Fibroblast of peridontal ligament (primary cell): ENCODE results near the gene FBXW10B.
"Not testable (repeated sequence)": the region's sequence is repeated elsewhere in the genome, so short reads cannot be mapped to it uniquely, and the experiment has no call there.

ENCODE experiments used
- DNase-seq: peaks from one replicate; pipeline ENCODE4 v3.0.0-alpha.2; 2010; ENCODE audit errors: extremely low read depth

FBXW10B gene, protein sequence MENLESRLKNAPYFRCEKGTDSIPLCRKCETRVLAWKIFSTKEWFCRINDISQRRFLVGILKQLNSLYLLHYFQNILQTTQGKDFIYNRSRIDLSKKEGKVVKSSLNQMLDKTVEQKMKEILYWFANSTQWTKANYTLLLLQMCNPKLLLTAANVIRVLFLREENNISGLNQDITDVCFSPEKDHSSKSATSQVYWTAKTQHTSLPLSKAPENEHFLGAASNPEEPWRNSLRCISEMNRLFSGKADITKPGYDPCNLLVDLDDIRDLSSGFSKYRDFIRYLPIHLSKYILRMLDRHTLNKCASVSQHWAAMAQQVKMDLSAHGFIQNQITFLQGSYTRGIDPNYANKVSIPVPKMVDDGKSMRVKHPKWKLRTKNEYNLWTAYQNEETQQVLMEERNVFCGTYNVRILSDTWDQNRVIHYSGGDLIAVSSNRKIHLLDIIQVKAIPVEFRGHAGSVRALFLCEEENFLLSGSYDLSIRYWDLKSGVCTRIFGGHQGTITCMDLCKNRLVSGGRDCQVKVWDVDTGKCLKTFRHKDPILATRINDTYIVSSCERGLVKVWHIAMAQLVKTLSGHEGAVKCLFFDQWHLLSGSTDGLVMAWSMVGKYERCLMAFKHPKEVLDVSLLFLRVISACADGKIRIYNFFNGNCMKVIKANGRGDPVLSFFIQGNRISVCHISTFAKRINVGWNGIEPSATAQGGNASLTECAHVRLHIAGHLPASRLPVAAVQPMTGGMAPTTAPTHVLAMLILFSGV

GRCh38 chr17:15619331-15620058 lies at the start of gene FBXW10B:
TSS of gene FBXW10B (minus strand) at chr17:15619704. CDS start at chr17:15619512, 192 bp downstream.
- DNase-seq, result peak; percentile 17

DNA sequence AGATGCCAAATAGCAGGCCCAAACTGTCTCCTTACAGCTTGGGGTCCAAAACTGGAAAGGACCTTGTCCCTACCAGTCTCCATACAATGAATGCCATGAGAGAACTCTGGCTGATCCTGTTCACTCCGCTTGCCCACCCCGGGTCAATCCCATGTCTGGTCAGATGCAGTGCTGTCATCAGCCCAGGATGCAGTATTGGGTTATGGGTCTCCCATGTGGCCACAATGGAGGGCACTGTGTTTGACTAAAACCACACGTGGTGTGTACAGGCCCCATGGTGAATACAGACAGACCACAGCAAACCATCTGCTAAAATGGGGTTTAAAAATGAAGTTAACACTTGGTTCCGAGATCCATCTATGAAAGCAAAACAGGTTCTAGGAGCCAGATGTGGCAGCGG lies 44.2 kb upstream of the FBXW10B start:
- DNase-seq, result no peak

DNA sequence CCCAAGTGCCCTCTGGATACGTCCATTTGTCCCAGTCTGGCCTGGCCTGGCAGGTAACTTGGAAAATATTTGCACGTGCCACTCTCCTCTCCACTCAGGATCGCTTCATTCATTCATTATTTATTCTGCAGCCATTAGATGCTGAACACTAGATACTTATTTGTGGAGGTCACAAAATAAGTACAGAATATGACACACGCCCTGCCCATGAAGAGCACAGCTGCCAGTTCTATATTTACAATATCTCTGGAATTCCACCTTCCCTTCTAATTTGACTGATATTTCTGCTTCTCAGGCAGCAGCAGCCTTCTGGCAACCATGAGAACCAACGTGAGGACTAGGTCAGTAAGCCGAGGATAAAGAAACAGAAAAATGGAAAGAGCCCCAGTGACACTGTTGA lies 43.7 kb upstream of the FBXW10B start:
- DNase-seq, result no peak

DNA sequence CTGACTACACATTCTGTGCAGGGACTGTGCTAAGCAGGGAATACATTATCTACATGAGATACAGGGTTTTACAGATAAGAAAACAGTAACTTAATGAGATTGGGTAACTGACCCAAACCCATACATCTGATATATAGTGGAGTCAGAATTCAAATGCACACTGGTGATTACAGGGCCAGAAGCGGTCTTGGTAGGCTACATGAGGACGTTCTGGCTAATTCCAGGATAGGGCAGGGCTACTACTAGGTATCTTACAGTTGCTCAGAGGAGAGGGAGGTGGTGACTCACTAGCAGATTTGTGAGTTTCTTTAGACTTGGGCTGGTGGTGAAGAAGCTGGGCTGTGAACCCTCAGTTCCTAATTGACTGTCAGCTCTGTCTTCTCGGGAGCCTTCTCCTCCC lies 43.2 kb upstream of the FBXW10B start:
- DNase-seq, result no peak

DNA sequence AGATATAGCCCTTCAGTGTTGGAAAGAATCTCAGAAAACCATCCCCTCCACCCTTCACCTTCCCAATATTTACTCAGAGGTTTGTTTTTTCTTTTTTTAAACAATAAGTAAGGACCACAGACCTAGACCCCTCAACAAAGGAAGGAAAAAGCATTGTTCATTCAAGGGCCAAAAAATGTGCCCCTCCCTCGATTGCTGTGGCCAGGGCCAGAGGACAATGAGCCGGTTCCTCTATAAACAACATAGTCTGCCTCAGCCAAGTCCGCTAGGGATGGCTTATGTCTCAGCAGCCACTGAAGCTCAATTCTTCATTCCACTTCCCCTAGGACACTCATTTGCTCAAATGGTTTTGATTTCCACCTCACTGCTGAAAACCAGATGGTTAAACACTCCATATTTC lies 40.6 kb upstream of the FBXW10B start:
- no peak for DNase-seq

DNA sequence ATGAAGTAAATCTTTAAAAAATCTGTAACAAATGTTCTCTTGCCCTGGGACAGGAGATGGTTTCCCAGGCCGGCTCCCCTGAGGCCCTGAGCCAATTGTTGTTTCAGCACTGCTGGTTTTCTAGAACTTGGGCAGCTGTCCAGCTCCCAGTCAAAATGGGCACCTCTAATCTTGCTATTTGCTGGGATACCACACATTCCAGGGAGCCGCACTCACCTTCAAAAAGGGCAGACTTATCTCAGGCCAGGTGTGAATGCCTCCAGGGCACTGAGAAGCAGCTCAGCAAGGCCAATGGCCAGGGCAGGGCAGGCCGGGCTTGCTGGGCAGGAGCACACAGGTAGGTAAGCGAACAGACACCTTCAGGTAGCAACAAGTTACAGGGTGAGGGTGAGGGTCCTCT lies 40.2 kb upstream of the FBXW10B start:
- no peak for DNase-seq

GRCh38 chr17:15659236-15659635 lies 39.7 kb upstream of the FBXW10B start:
- no peak for DNase-seq

GRCh38 chr17:15658296-15658695 lies 38.8 kb upstream of the FBXW10B start:
- no peak for DNase-seq

GRCh38 chr17:15657868-15658267 lies 38.4 kb upstream of the FBXW10B start:
- DNase-seq, result no peak

GRCh38 chr17:15654886-15655561 lies 35.5 kb upstream of the FBXW10B start:
- DNase-seq, result no peak

DNA sequence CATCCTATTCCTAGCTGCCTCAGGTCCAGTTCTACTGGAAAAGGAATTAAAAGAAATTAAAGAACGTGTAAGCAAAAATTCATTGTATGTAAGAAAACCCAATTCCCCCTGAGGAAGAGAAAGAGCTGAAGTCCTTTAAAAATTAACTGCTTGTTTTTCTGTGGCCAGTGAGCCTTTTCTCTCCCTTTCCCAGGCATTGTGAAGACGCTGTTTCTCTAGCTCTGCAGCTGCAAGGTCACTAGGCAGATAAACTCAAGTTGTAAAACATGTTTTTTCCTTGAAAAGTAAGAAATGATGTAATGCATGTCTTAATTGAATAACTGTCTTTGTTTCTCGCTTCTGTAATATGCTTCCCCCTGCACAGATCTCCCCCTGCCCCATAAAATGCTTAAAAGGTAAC lies 34.9 kb upstream of the FBXW10B start:
- not testable (repeated sequence) for DNase-seq

GRCh38 chr17:15652960-15653359 lies 33.5 kb upstream of the FBXW10B start:
- DNase-seq, result no peak

- peak; percentile 97 for DNase-seq
These were observed 32.1 kb upstream of the FBXW10B start for GRCh38 chr17:15651583-15652110.

DNA sequence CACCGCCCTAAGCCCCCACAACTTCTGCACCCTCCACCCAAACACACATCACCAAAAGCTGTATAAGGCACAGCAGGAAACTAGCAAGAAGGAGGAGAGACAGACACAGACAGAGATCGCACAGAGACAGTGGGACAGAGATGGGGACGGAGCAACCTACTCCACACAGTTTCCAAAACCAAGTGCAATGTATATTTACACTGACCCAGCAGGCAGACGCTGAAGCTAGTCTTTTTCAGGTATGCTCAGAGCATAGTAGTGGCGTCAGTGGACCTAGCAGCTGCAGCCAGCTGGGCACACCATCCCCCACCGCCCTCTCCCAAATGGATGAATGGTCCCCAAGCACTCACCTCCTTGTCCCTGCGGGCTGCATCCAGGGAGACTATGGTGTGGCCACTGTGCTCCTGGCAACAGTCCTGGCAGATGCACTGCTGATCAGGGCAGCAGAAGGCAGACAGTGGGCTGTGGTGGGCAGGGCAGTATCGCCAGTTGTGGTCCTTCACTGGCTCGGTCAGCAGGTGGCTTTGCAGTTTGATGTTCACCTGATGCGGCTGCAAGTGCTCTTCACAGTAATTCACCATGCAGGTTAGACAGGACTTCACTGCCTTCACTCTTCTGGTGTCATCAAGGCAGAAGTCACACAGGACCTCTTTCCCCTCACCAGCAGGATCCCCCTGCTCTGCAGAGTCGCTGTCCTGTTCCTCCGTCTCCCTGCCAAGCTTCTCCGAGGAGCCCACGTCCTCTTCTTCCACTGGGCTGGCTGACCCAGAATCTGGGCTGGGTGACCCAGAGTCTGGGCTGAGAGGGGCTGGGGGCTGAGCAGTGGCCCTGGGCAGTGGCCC lies 31.5 kb upstream of the FBXW10B start:
- no peak for DNase-seq

DNA sequence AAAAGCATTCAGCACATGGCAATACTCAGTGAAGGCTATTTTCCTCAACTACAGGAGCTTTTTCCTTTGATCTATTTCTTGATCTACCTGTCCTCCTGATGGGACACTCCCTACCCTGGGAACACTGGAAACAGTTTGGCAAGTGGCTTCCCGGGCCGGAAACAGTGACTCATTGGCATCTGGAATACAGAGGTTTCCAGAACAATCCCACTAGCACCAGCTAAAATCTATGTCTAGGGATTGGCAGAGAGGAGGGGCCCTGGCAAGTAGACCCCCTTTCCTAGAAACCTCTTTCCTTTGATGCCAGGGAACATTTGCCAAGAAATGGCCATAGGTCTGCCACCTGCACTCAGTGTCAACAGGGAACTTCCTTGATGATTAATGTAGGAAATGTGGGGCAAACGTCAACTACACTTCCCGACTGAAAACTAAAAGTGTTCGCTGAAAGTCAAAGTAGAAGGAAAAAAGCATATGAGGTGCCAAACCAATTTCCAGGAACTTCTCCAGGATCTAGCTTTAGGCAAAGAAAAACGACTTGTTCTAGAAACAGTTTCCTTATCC lies 30.4 kb upstream of the FBXW10B start:
- DNase-seq, result peak; percentile 55

DNA sequence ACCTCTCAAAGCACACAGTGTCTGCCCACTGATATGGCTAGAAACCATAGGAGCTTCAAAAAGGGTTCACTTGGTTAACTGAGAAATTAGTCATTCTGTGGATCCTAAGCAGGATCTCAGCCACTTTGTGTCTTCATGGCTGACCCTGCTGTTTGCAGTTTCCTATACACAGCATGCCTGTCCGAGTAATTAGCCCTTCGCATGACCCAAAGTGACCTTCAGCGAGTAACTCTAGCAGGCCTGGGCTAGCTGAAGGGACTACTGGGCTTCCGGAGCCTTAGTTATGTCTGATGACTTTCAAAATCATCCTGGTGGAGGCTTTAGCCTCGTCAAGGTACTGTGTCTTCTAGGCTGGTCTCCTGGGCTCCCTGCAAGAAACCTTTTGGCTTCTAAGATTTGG lies 28.9 kb upstream of the FBXW10B start:
- no peak for DNase-seq

- not testable (repeated sequence) for DNase-seq
These were observed 26.4 kb upstream of the FBXW10B start for GRCh38 chr17:15645942-15646312.

DNA sequence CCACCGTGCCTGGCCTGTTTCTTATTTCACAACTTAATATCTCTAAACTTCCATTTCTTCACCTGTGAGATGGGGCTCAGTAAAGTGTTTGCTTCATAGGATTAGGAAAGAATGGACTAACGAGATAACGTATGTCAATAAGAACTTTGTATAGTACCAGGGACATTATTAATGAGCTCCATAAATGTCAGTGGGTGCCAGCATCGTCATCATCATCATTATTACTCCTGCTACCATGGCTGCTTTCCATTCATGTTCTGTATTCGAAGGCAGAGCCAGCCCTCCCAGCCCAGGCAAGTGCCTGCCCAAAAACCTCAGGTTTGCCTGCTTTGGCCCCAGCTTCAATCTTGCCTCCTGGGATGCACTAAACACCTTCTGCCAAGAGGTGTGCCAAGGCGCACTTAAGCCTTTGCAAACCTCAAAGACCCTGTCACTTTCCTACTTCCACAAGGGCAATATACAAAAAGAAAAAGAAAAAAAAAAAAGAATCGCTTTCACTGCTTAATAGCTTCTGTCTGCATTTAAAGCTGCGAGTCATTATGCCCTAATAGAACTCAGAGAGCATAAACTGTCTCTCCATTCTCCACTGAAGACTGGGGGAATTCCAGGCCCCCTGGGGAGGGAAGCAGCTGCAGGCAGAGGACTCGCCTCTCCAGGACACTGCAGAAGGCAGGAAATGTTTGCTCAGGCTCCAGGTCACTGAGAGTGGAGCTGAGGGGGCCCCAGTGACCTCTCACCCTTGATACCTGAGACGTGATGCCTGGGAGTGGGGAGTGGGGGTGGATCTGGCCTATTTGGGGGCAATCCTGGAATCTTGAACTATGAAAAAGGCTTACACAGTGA lies 25.8 kb upstream of the FBXW10B start:
- peak; percentile 23 for DNase-seq

DNA sequence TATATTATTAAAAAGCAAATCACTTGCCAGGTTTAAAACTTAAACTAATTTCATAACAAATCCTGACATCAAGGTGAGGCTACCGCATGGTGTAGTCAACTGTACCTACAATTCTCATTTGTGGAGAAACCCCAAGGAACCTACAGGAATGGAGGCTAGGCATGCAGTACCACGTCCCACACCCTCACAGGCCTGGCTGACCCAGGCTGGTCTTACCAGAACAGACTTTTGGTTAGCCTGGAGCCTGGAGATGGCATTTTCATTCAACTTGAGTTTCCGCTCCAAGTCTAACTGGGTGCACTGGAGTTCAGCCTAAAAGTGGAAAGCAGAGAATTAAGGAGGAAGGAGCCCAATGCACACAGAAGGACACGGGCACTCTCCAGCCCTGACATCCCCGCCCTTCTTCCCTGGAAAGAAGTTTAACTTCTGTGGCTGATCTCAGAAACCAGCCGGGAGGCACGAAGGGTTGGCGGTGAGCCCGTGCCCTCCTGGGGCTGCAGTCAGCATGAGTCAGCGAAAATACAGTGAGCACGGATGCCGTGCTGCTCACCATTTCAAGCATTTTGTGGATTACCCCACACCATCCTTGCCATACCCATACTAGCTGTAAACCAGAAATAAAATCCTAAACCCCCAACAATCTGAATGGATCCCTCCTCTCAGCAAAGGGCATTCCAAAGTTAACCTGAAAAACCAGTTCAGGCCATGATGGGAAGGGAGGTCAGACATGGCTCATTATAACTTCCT lies 23.2 kb upstream of the FBXW10B start:
- not testable (repeated sequence) for DNase-seq
